Globus pallidus (tissue), 1 donor: Measurements from ENCODE around the gene HTRA3.

ENCODE experiments used
- DNase-seq: peaks from one replicate; pipeline ENCODE4 v3.0.0-alpha.2; 2015; ENCODE audit warnings: low spot score

HTRA3 gene

GRCh38 chr4:8234715-8235114, 34.8 kb upstream of the HTRA3 start:
- no peak for DNase-seq

GRCh38 chr4:8235224-8235623, 34.3 kb upstream of the HTRA3 start:
- DNase-seq = no peak

DNA sequence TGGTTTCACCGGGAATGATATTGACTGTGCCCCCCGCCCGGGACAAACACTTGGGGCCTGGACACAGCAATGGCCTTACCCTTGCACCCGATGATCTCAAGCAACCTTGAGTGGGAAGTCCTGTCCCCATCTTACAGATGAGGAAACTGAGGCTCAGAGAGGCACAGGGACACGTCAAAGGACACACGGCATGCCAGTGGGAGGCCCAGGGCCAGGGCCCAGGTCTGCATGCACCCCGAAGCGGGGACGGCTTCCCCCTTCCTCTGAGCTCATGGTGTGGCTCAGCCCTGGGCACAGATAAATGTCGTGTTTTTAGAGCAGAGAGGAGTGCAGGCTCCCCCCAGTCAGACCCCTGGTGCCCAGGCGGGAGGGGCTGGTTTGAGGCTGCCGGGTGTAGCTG, 33.9 kb upstream of the HTRA3 start:
- DNase-seq = no peak

DNA sequence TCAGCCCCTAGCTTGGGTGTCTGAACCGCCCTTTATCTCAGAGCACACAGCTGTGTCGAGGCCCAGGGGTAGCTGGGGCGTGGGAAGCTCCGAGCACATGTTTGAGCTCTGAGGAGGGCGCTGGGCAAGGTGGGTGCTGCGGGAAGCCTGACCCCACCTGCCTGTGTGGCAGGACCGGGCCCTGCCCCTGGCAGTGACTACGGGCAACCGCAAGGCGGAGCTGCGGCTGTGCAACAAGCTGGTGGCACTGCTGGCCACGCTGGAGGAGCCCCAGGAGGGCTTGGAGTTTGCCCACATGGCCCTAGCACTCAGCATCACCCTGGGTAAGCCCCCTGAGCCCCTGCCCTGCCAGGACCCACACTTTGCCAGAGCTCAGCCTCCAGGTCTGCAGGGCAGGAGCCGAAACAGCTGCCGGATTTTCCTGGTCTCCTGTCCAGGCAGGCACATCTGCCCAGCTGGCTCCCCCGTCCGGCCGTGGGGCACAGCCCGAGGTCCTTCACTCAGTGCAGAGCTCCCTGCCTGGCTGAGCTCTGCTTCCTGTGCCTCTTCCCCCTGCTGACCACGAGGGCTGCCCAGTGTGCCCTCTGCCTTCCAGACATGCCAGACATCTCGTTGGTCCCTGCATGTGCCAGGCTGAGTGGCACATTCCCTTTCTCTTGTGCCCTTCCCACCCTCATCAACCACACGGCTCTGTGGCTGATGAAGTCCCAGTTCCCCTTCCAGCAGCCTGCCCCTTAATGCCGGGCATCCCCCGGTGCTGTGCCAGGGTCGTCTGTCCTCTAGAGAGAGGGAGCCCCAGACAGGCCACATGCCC, 33.2 kb upstream of the HTRA3 start:
- no peak for DNase-seq

GRCh38 chr4:8236920-8237195, 32.7 kb upstream of the HTRA3 start:
- no peak for DNase-seq

DNA sequence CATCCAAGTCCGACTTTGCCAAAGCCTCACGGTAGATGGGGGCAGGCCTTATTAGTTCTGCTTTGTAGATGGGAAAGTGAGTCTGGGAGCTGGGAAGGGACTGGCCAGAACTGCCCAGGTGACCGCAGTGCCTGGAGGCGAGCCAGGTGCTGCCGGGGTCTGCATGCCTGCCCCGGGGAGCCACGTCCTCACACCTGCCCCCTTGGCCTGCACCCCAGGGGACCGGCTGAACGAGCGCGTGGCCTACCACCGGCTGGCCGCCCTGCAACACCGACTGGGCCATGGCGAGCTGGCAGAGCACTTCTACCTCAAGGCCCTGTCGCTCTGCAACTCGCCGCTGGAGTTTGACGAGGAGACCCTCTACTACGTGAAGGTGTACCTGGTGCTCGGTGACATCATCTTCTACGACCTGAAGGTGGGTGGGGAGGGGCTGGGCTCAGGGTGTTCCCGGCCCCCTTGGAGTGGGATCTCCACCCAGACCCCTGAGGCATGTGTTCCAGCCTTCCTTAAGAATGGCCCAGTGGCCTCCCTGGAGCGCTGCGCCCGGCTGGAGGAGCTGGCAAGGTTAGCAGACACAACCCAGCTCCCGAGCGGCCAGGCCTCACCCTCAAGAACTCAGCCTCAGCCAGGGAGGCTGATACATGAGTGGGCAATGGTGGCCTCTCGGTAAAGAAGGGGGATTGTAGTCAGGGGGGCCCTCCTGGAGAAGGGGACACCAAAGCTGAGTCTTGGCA, 32.1 kb upstream of the HTRA3 start:
- DNase-seq = no peak

DNA sequence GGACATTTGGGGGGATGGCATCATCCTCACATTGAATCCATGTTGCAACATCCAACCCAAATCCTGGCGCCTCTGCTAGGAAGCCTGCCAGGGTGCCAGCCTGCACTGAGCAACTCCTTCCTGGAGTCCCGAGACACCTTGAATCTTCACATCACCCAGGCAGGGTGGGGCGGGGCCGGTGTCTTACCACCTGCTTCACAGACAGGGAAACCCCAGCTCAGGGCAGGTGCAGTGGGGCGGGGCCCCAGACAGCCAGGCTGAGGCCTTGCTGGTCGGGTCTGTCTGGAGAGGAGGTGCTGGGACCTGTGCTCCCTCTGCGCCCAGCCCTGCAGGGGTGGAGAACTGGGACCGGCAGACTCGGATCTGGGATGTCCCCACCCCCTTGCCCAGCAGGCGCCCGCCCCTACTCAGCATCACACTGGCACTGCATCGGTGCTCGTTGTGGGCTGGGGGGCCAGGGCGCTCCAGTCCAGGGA, 31.5 kb upstream of the HTRA3 start:
- no peak for DNase-seq

GRCh38 chr4:8238515-8239053, 31.0 kb upstream of the HTRA3 start:
- DNase-seq = no peak

- DNase-seq = no peak
Measured at GRCh38 chr4:8239226-8239625, 30.3 kb upstream of the HTRA3 start.

- DNase-seq = no peak
Measured at GRCh38 chr4:8239661-8240060, 29.9 kb upstream of the HTRA3 start.

DNA sequence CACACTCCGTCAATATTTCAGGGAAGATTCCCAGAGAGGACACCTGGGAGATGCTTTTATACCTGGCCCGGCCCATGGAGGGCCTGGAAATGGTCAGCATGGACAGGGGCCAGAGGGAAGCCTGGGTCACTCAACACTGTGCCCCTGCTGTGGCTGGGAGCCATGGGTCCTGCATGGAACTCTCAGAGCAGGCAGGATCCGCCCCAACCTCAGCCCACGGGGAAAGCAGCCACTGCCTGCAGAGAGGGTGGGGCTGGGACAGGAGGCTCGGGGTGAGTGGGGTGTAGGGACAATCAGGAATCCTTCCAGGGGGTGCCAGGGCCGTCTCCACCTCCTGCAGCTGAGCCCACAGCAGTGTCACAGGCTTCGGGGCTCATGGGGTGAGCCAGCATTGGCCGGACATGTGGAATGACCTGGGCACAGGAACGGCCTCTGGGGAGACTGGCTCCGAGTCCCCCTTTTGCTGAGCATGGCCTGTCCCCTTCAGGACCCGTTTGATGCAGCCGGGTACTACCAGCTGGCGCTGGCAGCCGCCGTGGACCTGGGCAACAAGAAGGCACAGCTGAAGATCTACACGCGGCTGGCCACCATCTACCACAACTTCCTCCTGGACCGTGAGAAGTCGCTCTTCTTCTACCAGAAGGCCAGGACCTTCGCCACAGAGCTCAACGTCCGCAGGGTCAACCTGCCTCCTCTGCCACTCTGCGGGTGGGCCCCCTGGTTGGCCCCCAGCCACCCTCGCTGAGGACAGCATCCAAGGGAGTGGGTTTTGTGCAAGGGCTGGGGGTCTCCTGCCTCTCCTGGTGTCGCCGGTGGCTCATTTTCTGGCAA, 29.1 kb upstream of the HTRA3 start:
- no peak for DNase-seq

- no peak for DNase-seq
Measured at GRCh38 chr4:8241211-8241779, 28.3 kb upstream of the HTRA3 start.

GRCh38 chr4:8241895-8242696, 27.5 kb upstream of the HTRA3 start:
- DNase-seq = peak; percentile 54

GRCh38 chr4:8242782-8243560, 26.6 kb upstream of the HTRA3 start:
- DNase-seq = no peak

- DNase-seq = no peak
Measured at GRCh38 chr4:8244001-8244757, 25.4 kb upstream of the HTRA3 start.

- no peak for DNase-seq
Measured at GRCh38 chr4:8244931-8245460, 24.6 kb upstream of the HTRA3 start.

GRCh38 chr4:8245884-8246833, 23.4 kb upstream of the HTRA3 start:
- no peak for DNase-seq
